ENCODE measurements around the gene TTC9B. TPM values are rescaled to one million over a fixed set of nuclear protein-coding genes. Genes with fewer than 3 reads are reported as not detected.

TTC9B gene
- polyA plus RNA-seq (2011; rRNA removed) (not detected in 2 replicates), polyA plus RNA-seq (2017; fragmentation: RNase III; extraction: RNeasy Plus Mini Kit Qiagen cat#74134 plus additional on column Dnase treatment) (0.04 TPM in 1 of 3 replicates, not detected in the others), polyA minus RNA-seq (2011; rRNA and poly(A)+ RNA removed) (not detected in 2 replicates)
- polyA plus RNA-seq (2012; cell fraction: cytosol; rRNA removed) = 0.04 TPM in 1 of 2 replicates, not detected in the other
- 0.08 and 0.21 TPM in 2 replicates for polyA plus RNA-seq (2012; cell fraction: nucleus; rRNA removed)

GRCh38 chr19:40217934-40218890 lies at the start of gene TTC9B:
TSS of gene TTC9B (minus strand) at chr19:40218384. CDS start at chr19:40218381, 3 bp downstream.
- H3K27ac ChIP-seq = peak within 1 kb of the TSS; percentile 62 to 71; a peak in 5 of 6 replicates
- DNase-seq (ENCODE audit: low read depth in 1 of 2, low spot score in 1 of 2) = peak in 1 of 2 experiments; percentile 51
- WGBS (ENCODE audit: missing lambda C conversion rate) = 14% methylated on average over 46 of the region's 75 CpGs
- peaks cover 5% of the 10 kb centered on the region; the same call in 2 of the 3 replicates for H3K9me3 ChIP-seq
- POLR2A ChIA-PET = interaction anchor here (0.5 kb wide), 1 partner anchor 74 kb away, joined by 3 read pairs; no protein-coding TSS in a partner anchor
- peak within 1 kb of the TSS; percentile 31 for H3K4me3 ChIP-seq
- peaks cover 35% of the 10 kb centered on the region for H3K4me1 ChIP-seq
- FAIRE-seq = no peak
- peak within 1 kb of the TSS; percentile 76 for H3K4me2 ChIP-seq
- CTCF ChIA-PET = interaction anchor here (0.6 to 8.0 kb wide), 32 partner anchors 10 to 1535 kb away, joined by 3 to 149 read pairs (median 3); partner anchors contain the start of gene MAP3K10
- ATAC-seq = peak; percentile 25 to 30
- TF ChIP-seq RAD21 (conservative IDR thresholded peaks at IDR 0.05 in 1 of 2, IDR thresholded peaks at IDR 0.05 in 1 of 2) (no peak), FOSB (CRISPR knock-in tag; IDR thresholded peaks at IDR 0.05) (no peak), ZNF302 (CRISPR knock-in tag; IDR thresholded peaks at IDR 0.05) (no peak), RNF2 (IDR thresholded peaks at IDR 0.05; ENCODE audit: borderline replicate concordance, low read depth) (no peak), NFE2L2 (conservative IDR thresholded peaks at IDR 0.05; ENCODE audit: low read length) (no peak), RFX5 (IDR thresholded peaks at IDR 0.05) (no peak), HOXB5 (CRISPR knock-in tag; IDR thresholded peaks at IDR 0.05) (no peak), CEBPB (IDR thresholded peaks at IDR 0.05) (no peak), CHD2 (IDR thresholded peaks at IDR 0.05; ENCODE audit: low read length, partially characterized antibody) (no peak), MAFK (IDR thresholded peaks at IDR 0.05; ENCODE audit: partially characterized antibody) (no peak), ESRRA (IDR thresholded peaks at IDR 0.05; ENCODE audit: borderline replicate concordance, low read length) (no peak), ZC3H11A (IDR thresholded peaks at IDR 0.05) (no peak), POLR2AphosphoS2 (conservative IDR thresholded peaks at IDR 0.05; ENCODE audit: low read length) (no peak), EP300 (IDR thresholded peaks at IDR 0.05) (no peak), KDM5A (IDR thresholded peaks at IDR 0.05) (no peak), SREBF2 (IDR thresholded peaks at IDR 0.05) (no peak), CBX8 (IDR thresholded peaks at IDR 0.05) (no peak), JUN (IDR thresholded peaks at IDR 0.05) (no peak), ZFP36 (IDR thresholded peaks at IDR 0.05; ENCODE audit: borderline replicate concordance, partially characterized antibody) (no peak), ELK1 (IDR thresholded peaks at IDR 0.05; ENCODE audit: low read depth, low read length) (no peak), GATA3 (IDR thresholded peaks at IDR 0.05; ENCODE audit: borderline replicate concordance) (no peak), CHD4 (IDR thresholded peaks at IDR 0.05; ENCODE audit: borderline replicate concordance) (no peak), MAZ (IDR thresholded peaks at IDR 0.05; ENCODE audit: borderline replicate concordance, low read depth, low read length) (no peak), NR3C1 (IDR thresholded peaks at IDR 0.05) (no peak), FOXS1 (CRISPR knock-in tag; IDR thresholded peaks at IDR 0.05) (0 out of 2 replicates have a peak, but pooled peaks have one; percentile 41), RCOR1 (IDR thresholded peaks at IDR 0.05; ENCODE audit: low read depth, low read length) (peak; percentile 98), SMC3 (IDR thresholded peaks at IDR 0.05) (0 out of 3 replicates have a peak, but pooled peaks have one; percentile 7), NPAS2 (CRISPR knock-in tag; IDR thresholded peaks at IDR 0.05; ENCODE audit: borderline replicate concordance) (no peak), KDM1A (IDR thresholded peaks at IDR 0.05; ENCODE audit: low read depth) (peak; percentile 78; the same call in 1 of the 2 replicates)
- TF ChIP-seq, protein P1, sequence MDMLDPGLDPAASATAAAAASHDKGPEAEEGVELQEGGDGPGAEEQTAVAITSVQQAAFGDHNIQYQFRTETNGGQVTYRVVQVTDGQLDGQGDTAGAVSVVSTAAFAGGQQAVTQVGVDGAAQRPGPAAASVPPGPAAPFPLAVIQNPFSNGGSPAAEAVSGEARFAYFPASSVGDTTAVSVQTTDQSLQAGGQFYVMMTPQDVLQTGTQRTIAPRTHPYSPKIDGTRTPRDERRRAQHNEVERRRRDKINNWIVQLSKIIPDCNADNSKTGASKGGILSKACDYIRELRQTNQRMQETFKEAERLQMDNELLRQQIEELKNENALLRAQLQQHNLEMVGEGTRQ (IDR thresholded peaks at IDR 0.05) = no peak
- TF ChIP-seq, protein P2, sequence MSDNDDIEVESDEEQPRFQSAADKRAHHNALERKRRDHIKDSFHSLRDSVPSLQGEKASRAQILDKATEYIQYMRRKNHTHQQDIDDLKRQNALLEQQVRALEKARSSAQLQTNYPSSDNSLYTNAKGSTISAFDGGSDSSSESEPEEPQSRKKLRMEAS (IDR thresholded peaks at IDR 0.05) = peak; percentile 23; the same call in 1 of the 2 replicates
- TF ChIP-seq, protein P3, sequence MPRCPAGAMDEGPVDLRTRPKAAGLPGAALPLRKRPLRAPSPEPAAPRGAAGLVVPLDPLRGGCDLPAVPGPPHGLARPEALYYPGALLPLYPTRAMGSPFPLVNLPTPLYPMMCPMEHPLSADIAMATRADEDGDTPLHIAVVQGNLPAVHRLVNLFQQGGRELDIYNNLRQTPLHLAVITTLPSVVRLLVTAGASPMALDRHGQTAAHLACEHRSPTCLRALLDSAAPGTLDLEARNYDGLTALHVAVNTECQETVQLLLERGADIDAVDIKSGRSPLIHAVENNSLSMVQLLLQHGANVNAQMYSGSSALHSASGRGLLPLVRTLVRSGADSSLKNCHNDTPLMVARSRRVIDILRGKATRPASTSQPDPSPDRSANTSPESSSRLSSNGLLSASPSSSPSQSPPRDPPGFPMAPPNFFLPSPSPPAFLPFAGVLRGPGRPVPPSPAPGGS (IDR thresholded peaks at IDR 0.05) = no peak
- TF ChIP-seq, protein P4, sequence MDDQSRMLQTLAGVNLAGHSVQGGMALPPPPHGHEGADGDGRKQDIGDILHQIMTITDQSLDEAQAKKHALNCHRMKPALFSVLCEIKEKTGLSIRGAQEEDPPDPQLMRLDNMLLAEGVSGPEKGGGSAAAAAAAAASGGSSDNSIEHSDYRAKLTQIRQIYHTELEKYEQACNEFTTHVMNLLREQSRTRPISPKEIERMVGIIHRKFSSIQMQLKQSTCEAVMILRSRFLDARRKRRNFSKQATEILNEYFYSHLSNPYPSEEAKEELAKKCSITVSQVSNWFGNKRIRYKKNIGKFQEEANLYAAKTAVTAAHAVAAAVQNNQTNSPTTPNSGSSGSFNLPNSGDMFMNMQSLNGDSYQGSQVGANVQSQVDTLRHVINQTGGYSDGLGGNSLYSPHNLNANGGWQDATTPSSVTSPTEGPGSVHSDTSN (IDR thresholded peaks at IDR 0.05) = no peak
- TF ChIP-seq, protein P5, sequence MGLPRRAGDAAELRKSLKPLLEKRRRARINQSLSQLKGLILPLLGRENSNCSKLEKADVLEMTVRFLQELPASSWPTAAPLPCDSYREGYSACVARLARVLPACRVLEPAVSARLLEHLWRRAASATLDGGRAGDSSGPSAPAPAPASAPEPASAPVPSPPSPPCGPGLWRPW (IDR thresholded peaks at IDR 0.05) = no peak
- TF ChIP-seq, protein P6, sequence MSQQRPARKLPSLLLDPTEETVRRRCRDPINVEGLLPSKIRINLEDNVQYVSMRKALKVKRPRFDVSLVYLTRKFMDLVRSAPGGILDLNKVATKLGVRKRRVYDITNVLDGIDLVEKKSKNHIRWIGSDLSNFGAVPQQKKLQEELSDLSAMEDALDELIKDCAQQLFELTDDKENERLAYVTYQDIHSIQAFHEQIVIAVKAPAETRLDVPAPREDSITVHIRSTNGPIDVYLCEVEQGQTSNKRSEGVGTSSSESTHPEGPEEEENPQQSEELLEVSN (IDR thresholded peaks at IDR 0.05; ENCODE audit: borderline replicate concordance, low read depth) = no peak

Measured in A549 (cell line).